HepG2 (cell line): ENCODE data around the gene SLC6A5. TPM values are rescaled to one million over a fixed set of nuclear protein-coding genes. Genes with fewer than 3 reads are reported as not detected.

Source experiments
- ATAC-seq: fragments of 200-7000 bp; cut with Tn5 transposase; 3 replicates; pipeline ENCODE4 v1.9.1; 2020; ENCODE audit warnings: mild to moderate bottlenecking, moderate library complexity
- BruUV-seq: library from RNA; stranded (reverse); fragments of 400-500 nt; replicated peaks from 2 replicates; lab custom pipeline; 2021; lab: Mats Ljungman, UMichigan
- CTCF ChIA-PET: fragments of 300-600 bp; formaldehyde crosslinking; extraction: SDS; loops from one replicate; lab custom pipeline; 2021; ENCODE audit warnings: low total read pairs, inconsistent platforms, low intra/inter-chr PET ratio; lab: Yijun Ruan, JAX
- POLR2A ChIA-PET: fragments of 350-600 bp; sonication (Branson Sonifier 250); formaldehyde crosslinking; loops from one replicate; lab custom pipeline; 2020; ENCODE audit warnings: antibody characterized with exemption, inconsistent platforms; lab: Yijun Ruan, JAX
- DNase-seq: peaks from one replicate; pipeline ENCODE4 v3.0.0-alpha.2; 2015; ENCODE audit warnings: low spot score
- FAIRE-seq: peaks from 3 replicates; lab custom pipeline; 2011; peaks lifted over from hg19 to GRCh38; lab: Jason Lieb, UNC
- H2AFZ ChIP-seq: one replicate; pipeline ENCODE4 v1.6.1; 2011; ENCODE audit warnings: low read length, inconsistent platforms
- H3K27ac ChIP-seq: fragments of 300-600 bp; 3 replicates; pipeline ENCODE4 v1.8.0; 2011; ENCODE audit warnings: mixed run types, mild to moderate bottlenecking, mixed read lengths, low read length, inconsistent platforms; ENCODE audit not compliant: insufficient read depth; ENCODE audit errors: extremely low read length
- H3K27me3 ChIP-seq, 2 experiments: fragments of 200-600 bp in 1 of 2; 2 replicates in 1 of 2; 3 replicates in 1 of 2; pipeline versions ENCODE4 v1.6.0 to v1.8.0; 2011; ENCODE audit warnings: low read length in 2 of 2, mild to moderate bottlenecking in 2 of 2, moderate library complexity in 2 of 2, inconsistent platforms in 1 of 2; ENCODE audit not compliant: insufficient read depth in 2 of 2, control insufficient read depth in 1 of 2
- H3K36me3 ChIP-seq, 2 experiments: fragments of 200-600 bp in 1 of 2; replicated peaks in 1 of 2; 2 replicates in 1 of 2; 3 replicates in 1 of 2; pipeline versions ENCODE4 v1.5.1 to v1.8.0; 2011; ENCODE audit warnings: low read length in 2 of 2, inconsistent platforms in 1 of 2; ENCODE audit not compliant: insufficient read depth in 2 of 2, control insufficient read depth in 1 of 2
- H3K4me1 ChIP-seq: 2 replicates; pipeline ENCODE4 v1.5.1; 2012; ENCODE audit warnings: low read length, inconsistent platforms; ENCODE audit not compliant: insufficient read depth
- H3K4me2 ChIP-seq: 2 replicates; pipeline ENCODE4 v1.6.0; 2011; ENCODE audit warnings: low read depth, low read length, inconsistent platforms
- H3K4me3 ChIP-seq, 3 experiments: fragments of 200-600 bp in 1 of 3; sonication (generic), shearing (Covaris generic) in 1 of 3; replicated peaks in 1 of 3; 2 replicates each; pipeline ENCODE4 v1.5.1; 2011 to 2016; ENCODE audit warnings: low read length in 3 of 3, inconsistent platforms in 2 of 3, low read depth in 2 of 3, mild to moderate bottlenecking in 2 of 3, control low read depth in 1 of 3, mixed read lengths in 1 of 3; ENCODE audit not compliant: insufficient read depth in 1 of 3
- H3K79me2 ChIP-seq: one replicate; pipeline ENCODE4 v1.6.1; 2011; ENCODE audit warnings: low read length, inconsistent platforms; ENCODE audit not compliant: insufficient read depth
- H3K9ac ChIP-seq: 2 replicates; pipeline ENCODE4 v1.6.0; 2011; ENCODE audit warnings: mild to moderate bottlenecking, low read depth, low read length, inconsistent platforms; ENCODE audit not compliant: insufficient read depth
- H3K9me3 ChIP-seq: 2 replicates; pipeline ENCODE4 v1.5.1; 2012; ENCODE audit warnings: mild to moderate bottlenecking, low read length
- H4K20me1 ChIP-seq: 2 replicates; pipeline ENCODE4 v1.6.0; 2011; ENCODE audit warnings: inconsistent platforms, mild to moderate bottlenecking, low read length, moderate library complexity; ENCODE audit not compliant: insufficient read depth
- CEBPG ChIP-seq: IDR thresholded peaks from 2 replicates; pipeline ENCODE4 v1.6.1; 2016
- NKX3-1 ChIP-seq: sonication (generic); formaldehyde crosslinking; IDR thresholded peaks from 2 replicates; pipeline ENCODE4 v1.5.0; 2020; ENCODE audit warnings: missing genetic modification reagents
- PATZ1 ChIP-seq: sonication (generic); formaldehyde crosslinking; IDR thresholded peaks from 2 replicates; pipeline ENCODE4 v1.4.0; 2020; ENCODE audit warnings: missing genetic modification reagents
- RAD21 ChIP-seq: fragments of 450-650 bp; formaldehyde crosslinking; IDR thresholded peaks from 2 replicates; pipeline ENCODE4 v1.5.0; 2020; ENCODE audit warnings: mild to moderate bottlenecking
- RBAK ChIP-seq: sonication (generic); formaldehyde crosslinking; IDR thresholded peaks from 2 replicates; pipeline ENCODE4 v1.5.1; 2020; ENCODE audit warnings: mild to moderate bottlenecking, missing genetic modification reagents
- SIN3A ChIP-seq: IDR thresholded peaks from 2 replicates; pipeline ENCODE4 v1.6.1; 2011; ENCODE audit warnings: low read depth, mild to moderate bottlenecking, control low read depth, low read length, borderline replicate concordance
- SOX6 ChIP-seq, 2 experiments: fragments of 450-650 bp in 1 of 2; sonication (generic) in 1 of 2; formaldehyde crosslinking in 1 of 2; IDR thresholded peaks; 2 replicates each; pipeline versions ENCODE4 v1.4.0 to v1.6.1; 2017 to 2020; ENCODE audit warnings: antibody characterized with exemption in 1 of 2, mild to moderate bottlenecking in 1 of 2, missing genetic modification reagents in 1 of 2
- TAF1 ChIP-seq: sonication (generic); formaldehyde crosslinking; IDR thresholded peaks from 2 replicates; pipeline ENCODE4 v1.4.0; 2020; ENCODE audit warnings: missing genetic modification reagents
- ZMYM2 ChIP-seq: sonication (generic); formaldehyde crosslinking; IDR thresholded peaks from 2 replicates; pipeline ENCODE4 v1.8.0; 2022; ENCODE audit warnings: mild to moderate bottlenecking, missing genetic modification reagents
- ZNF552 ChIP-seq: sonication (generic); formaldehyde crosslinking; IDR thresholded peaks from 2 replicates; pipeline ENCODE4 v1.9.0; 2022; ENCODE audit warnings: missing genetic modification reagents, mild to moderate bottlenecking, borderline replicate concordance
- ZNF576 ChIP-seq: sonication (generic); formaldehyde crosslinking; IDR thresholded peaks from 2 replicates; pipeline ENCODE4 v1.4.0; 2020; ENCODE audit warnings: mild to moderate bottlenecking, missing genetic modification reagents
- ZNF773 ChIP-seq: sonication (generic); formaldehyde crosslinking; IDR thresholded peaks from 2 replicates; pipeline ENCODE4 v1.4.0; 2020; ENCODE audit warnings: missing genetic modification reagents, borderline replicate concordance
- ZNF816 ChIP-seq: sonication (generic); formaldehyde crosslinking; IDR thresholded peaks from 2 replicates; pipeline ENCODE4 v1.8.0; 2022; ENCODE audit warnings: missing genetic modification reagents, mild to moderate bottlenecking, borderline replicate concordance
- WGBS: methylation state at CpG from one replicate; pipeline ENCODE4 v1.1.6; 2017; ENCODE audit warnings: low lambda C conversion rate; 5-methylcytosine and 5-hydroxymethylcytosine counted together
- in situ Hi-C: cut with HindIII; loops from 2 replicates; pipeline ENCODE4 v1.10.0; 2017; ENCODE audit warnings: low pct_unique_long_range_greater_than_20kb; ENCODE audit not compliant: extremely low pct_ligation_motif_present
- intact Hi-C: fragments of 100-400 bp; cut with micrococcal nuclease; formaldehyde crosslinking; loops from one replicate; pipeline ENCODE4 v1.10.0; 2022; ENCODE audit not compliant: unreplicated experiment
- polyA plus RNA-seq, 8 experiments: library from polyadenylated mRNA; depleted of rRNA in 3 of 8; stranded (reverse) in 7 of 8; unstranded in 1 of 8; fragments of >200 nt; fragmentation: Illumina TruSeq in 4 of 8; extraction: Trizol in 4 of 8; gene quantifications; 2 replicates each; pipeline versions ENCODE4 v1.2.1 to v1.2.3, GENCODE V29; 2011 to 2016; ENCODE audit warnings: low read depth in 4 of 8, missing spikeins in 1 of 8, mixed read lengths in 1 of 8; ENCODE audit not compliant: insufficient read depth in 1 of 8
- total RNA-seq, 5 experiments: library from RNA; depleted of rRNA; stranded (reverse); fragments of >200 nt; fragmentation: Illumina TruSeq; extraction: Trizol; gene quantifications; 2 replicates each; pipeline ENCODE4 v1.2.3, GENCODE V29; 2016; ENCODE audit warnings: low read depth in 1 of 5

SLC6A5 gene
- total and polyA plus RNA-seq, 2 of the 13 experiments (the other 11 are each of a cell fraction or from before 2014, with no cell fraction given), result not detected

- Histone ChIP-seq H3K4me3 (no peak overlapping the region), H3K79me2 (no peaks in the 10 kb centered on the region), H4K20me1 (no peaks in the 10 kb centered on the region), H3K27me3 (no peaks in the 10 kb centered on the region; a peak in 1 of 5 replicates), H3K4me1 (peaks cover 8% of the 10 kb centered on the region; the same call in 1 of the 2 replicates), H3K36me3 (no peaks in the 10 kb centered on the region)
- FAIRE-seq, result no peak
- CTCF ChIA-PET, result no interaction called here
- TF ChIP-seq PATZ1 (CRISPR knock-in tag) (no peak), ZMYM2 (no peak), ZNF552 (CRISPR knock-in tag) (no peak), SIN3A (no peak), NKX3-1 (no peak), ZNF816 (CRISPR knock-in tag) (no peak), RAD21 (no peak), SOX6 (IDR thresholded peaks at IDR 0.05) (no peak), SOX6 (CRISPR knock-in tag; IDR thresholded peaks at IDR 0.05) (no peak), RBAK (no peak), ZNF576 (CRISPR knock-in tag) (no peak), ZNF773 (no peak), TAF1 (no peak), CEBPG (CRISPR knock-in tag) (no peak)
- TF ChIP-seq, all 625 proteins: peak for 0
- intact Hi-C loops (no loop called here), in situ Hi-C loops (loop anchor here (25.0 kb wide), 1 partner anchor 1475 kb away; no protein-coding TSS in a partner anchor)
- Histone ChIP-seq H2AFZ (no peak overlapping the region), H3K27ac (no peak overlapping the region), H3K9me3 (no peaks in the 10 kb centered on the region), H3K4me2 (no peak overlapping the region), H3K9ac (no peak overlapping the region)
- POLR2A ChIA-PET, result no interaction called here
- no TSS peak for BruUV-seq
- WGBS, result 0% methylated on average over 3 of the region's 3 CpGs
- ATAC-seq, result no peak
- DNase-seq, result no peak
Observed at GRCh38 chr11:20661850-20662249, 62.4 kb downstream of the SLC6A5 start.
